AG04449 (cell line): ENCODE results near the gene RASSF4.

ENCODE experiments used
- CTCF ChIA-PET: fragments of 350-600 bp; formaldehyde crosslinking; extraction: SDS; loops from one replicate; lab custom pipeline; 2021; ENCODE audit warnings: antibody characterized with exemption; lab: Yijun Ruan, JAX
- POLR2A ChIA-PET: fragments of 400-600, 350-600 bp; formaldehyde crosslinking; extraction: SDS; loops from one replicate; lab custom pipeline; 2020; ENCODE audit warnings: antibody characterized with exemption, inconsistent platforms; lab: Yijun Ruan, JAX
- DNase-seq: peaks from one replicate; pipeline ENCODE4 v3.0.0-alpha.2; 2010; ENCODE audit warnings: low read depth, low spot score
- H3K4me3 ChIP-seq: 2 replicates; pipeline ENCODE4 v1.5.1; 2011; ENCODE audit warnings: low read depth, mild to moderate bottlenecking, control low read depth, low read length
- TF ChIP-seq, protein P1 (sequence below): IDR thresholded peaks from one replicate; pipeline ENCODE4 v1.5.1; 2011; ENCODE audit warnings: mild to moderate bottlenecking, moderate library complexity, low read length, control low read depth, inconsistent platforms; ENCODE audit not compliant: insufficient read depth; ENCODE audit errors: missing control alignments

Gene RASSF4

DNA sequence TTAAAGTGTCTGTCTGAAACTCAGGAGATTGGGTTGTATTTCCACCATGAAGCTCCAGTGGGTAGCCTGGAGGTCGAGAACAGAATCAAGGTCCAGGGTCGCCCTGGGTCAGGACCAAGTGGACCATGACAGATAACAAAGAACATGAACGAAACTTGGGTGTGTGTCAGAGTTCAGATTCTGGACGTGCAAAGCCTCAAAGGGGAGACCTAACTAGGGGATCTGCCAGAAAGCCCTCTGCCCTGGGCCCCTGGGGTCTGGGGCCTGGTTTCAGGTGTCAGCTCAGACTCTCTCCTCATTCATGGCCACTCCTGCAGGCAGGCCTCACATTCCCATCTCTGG lies 1.6 kb downstream of the RASSF4 start:
- ChIA-PET CTCF (interaction anchor here (0.6 to 2.9 kb wide), 4 partner anchors 12 to 34 kb away, joined by 3 to 18 read pairs (median 4); no protein-coding TSS in a partner anchor), POLR2A (no interaction called here)
- H3K4me3 ChIP-seq, result no peak overlapping the region
- no peak for DNase-seq
- TF ChIP-seq, protein P1, sequence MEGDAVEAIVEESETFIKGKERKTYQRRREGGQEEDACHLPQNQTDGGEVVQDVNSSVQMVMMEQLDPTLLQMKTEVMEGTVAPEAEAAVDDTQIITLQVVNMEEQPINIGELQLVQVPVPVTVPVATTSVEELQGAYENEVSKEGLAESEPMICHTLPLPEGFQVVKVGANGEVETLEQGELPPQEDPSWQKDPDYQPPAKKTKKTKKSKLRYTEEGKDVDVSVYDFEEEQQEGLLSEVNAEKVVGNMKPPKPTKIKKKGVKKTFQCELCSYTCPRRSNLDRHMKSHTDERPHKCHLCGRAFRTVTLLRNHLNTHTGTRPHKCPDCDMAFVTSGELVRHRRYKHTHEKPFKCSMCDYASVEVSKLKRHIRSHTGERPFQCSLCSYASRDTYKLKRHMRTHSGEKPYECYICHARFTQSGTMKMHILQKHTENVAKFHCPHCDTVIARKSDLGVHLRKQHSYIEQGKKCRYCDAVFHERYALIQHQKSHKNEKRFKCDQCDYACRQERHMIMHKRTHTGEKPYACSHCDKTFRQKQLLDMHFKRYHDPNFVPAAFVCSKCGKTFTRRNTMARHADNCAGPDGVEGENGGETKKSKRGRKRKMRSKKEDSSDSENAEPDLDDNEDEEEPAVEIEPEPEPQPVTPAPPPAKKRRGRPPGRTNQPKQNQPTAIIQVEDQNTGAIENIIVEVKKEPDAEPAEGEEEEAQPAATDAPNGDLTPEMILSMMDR, result no peak

DNA sequence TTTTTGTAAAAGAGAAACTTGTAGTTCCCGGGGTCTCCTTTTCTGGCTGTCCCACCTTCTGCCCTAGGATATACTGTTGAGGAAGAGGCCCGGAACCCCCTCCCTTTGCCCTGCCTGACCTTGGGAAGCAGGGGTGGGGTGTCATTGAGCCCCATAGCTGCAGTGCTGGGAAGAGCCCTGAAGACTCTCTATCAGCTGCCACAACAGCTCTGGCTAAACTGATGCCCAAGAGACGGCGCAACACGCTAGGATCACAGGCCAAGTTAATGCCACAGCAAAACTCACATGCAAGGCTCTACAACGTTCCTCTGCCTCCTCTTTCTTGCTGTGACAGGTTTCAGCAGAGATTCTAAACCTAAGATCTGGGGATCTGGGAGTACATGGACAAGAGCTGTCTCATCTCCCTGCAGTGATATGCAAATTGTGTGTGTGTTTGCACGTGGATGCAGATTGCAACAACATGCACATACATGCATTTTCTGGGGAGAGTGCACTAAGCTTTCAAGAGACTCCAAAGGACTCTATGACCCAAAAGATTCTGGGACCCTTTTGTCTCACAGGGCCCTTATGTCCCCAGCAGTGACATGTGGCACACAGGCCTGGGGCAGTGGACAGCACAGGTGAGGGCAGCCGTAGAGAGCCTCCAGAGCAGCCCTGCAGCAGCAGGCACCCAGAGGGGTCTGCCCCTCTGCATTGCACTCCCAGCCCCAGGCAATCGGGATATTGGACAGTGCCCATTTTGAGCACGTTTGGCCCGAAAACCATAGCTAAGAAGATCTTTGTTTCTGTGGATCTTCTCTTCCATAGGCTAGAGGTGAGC lies 2.5 kb downstream of the RASSF4 start:
- CTCF ChIA-PET, result interaction anchor here (1.0 to 2.9 kb wide), 4 partner anchors 11 to 41 kb away, joined by 3 to 18 read pairs (median 4); no protein-coding TSS in a partner anchor
- POLR2A ChIA-PET, result no interaction called here
- H3K4me3 ChIP-seq, result no peak overlapping the region
- TF ChIP-seq, protein P1, result no peak
- no peak for DNase-seq

DNA sequence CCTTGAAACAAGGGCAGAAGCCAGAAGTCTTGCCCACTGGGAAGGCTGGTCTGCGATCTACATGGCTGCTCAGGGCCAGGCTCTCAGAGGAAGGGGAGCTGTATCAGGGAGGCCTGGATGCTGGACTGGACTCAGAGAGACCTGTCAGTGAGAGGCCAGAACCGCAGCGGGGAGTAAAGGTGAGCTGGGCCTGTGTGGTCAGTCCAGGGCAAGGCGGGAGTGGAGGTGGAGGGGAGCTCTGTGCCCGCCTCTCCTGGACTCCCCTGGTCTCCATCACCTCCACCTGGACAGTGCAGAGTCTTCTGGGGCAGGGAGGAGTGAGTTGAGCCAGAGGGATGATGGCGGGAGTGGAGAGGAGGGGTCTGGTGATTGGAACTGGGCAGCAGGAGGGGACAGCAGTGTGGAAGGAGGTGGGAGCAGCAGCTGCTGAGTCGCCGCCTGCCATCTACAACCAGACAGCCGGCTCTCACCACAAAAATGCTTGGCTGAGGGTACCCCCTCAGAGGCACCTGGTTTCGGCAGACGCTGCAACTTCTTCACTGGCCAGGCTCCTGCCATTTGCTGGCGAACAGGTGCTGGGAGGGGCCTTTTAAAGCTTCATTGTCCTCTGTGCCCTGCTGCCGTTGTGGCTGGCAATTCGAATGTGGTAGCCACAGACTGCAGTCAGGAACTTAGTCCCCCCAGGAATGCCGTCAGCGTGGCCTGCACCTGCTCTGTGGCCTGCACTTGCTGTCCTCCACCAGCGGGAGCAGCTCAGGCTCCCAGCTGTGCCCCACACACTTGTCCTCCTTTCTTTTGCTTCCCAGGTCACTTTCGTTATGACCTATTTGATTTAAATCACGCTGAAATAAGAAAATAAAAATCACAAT lies 3.5 kb downstream of the RASSF4 start:
- TF ChIP-seq, protein P1, result peak; percentile 21
- no peak for DNase-seq
- POLR2A ChIA-PET, result interaction anchor here (2.0 kb wide), 1 partner anchor 15 kb away, joined by 12 read pairs; the partner anchor contains the start of gene DEPP1
- CTCF ChIA-PET, result interaction anchor here (1.0 to 6.9 kb wide), 4 partner anchors 10 to 40 kb away, joined by 4 to 51 read pairs (median 11); partner anchors contain the start of gene DEPP1
- no peak overlapping the region for H3K4me3 ChIP-seq

DNA sequence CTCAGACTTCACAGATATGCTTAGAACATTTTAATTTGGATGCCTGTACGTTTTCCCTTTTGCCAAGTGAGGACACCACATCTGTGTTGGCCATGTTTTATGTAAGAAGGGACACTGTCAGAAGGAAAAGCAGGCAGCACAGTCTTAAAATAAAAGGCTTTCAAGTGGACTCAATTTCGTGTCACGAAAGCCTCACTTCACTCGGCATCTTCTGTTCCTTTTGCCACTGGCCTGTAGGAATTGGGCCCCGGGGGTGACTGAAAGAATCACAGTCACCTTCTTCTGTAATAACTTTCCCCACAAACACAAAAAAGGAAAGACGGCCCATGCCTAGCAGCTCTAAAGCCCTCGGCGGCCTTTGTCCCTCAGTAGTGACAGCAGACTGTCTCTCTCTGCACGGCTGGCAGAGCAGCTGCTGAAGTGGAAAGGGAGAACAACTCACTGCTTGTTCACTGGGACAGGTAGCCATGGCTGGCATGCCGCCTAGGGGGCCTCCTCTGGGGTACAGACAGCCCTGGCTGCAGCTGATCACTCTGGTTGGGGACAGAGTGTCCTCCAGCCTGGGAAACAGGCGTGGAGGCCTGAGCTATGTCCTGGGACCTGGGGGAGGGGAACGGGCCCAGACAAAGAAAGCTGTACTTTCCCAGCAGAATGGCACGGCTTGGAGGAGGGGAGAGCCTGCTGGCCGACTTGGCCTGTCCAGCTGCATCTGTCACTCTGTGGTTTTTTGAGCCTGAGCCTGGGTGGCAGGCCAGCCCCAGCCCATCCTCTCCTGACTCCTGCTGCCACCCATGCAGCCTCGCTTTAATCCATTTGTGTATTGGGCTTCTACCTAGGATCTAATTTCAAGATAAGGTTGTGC lies 4.4 kb downstream of the RASSF4 start:
- DNase-seq, result no peak
- no peak overlapping the region for H3K4me3 ChIP-seq

DNA sequence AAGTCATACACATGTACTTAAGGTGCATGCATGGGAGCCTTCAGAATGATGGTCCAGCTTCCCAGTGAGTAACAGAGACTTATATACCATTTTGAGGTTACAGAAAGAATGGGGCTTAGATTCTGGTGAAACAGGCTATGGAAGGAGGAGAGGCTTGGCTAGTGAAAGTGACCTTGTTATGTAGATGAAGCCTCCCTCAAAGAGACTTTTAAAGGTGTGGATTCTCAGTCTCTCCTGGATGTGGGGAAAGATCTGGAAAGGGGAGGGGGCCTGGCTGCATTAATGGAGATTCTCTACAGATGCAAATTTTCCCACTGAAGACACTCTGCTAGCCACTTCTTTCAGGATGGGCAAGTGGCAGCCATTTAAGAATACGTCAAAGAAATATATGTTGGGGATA lies 5.5 kb downstream of the RASSF4 start:
- CTCF ChIA-PET, result interaction anchor here (1.2 to 6.9 kb wide), 4 partner anchors 9 to 32 kb away, joined by 3 to 51 read pairs (median 13); partner anchors contain the start of gene DEPP1
- DNase-seq, result no peak
- TF ChIP-seq, protein P1, result no peak
- POLR2A ChIA-PET, result interaction anchor here (3.0 kb wide), 1 partner anchor 14 kb away, joined by 15 read pairs; the partner anchor contains the start of gene DEPP1
- no peak overlapping the region for H3K4me3 ChIP-seq

More for the DNA sequence above, 4.4 kb downstream of the RASSF4 start:
- CTCF ChIA-PET, result interaction anchor here (1.1 to 6.9 kb wide), 3 partner anchors 10 to 29 kb away, joined by 3 to 51 read pairs (median 4); partner anchors contain the start of gene DEPP1
- TF ChIP-seq, protein P1, result no peak
- POLR2A ChIA-PET, result interaction anchor here (2.0 kb wide), 1 partner anchor 14 kb away, joined by 12 read pairs; the partner anchor contains the start of gene DEPP1
